ENCODE data around the gene MICAL3.

- TF ChIP-seq EZH2 (IDR thresholded peaks at IDR 0.05; ENCODE audit: borderline replicate concordance, insufficient read depth, low read length, poor library complexity, severe bottlenecking) (no peak), RAD21 (conservative IDR thresholded peaks at IDR 0.05) (no peak), CTCF (IDR thresholded peaks at IDR 0.05; ENCODE audit: poor library complexity, severe bottlenecking) (no peak), REST (IDR thresholded peaks at IDR 0.05; ENCODE audit: borderline replicate concordance) (no peak), SMC3 (conservative IDR thresholded peaks at IDR 0.05; ENCODE audit: poor library complexity) (no peak), MXI1 (conservative IDR thresholded peaks at IDR 0.05; ENCODE audit: poor library complexity, severe bottlenecking) (no peak), POLR2AphosphoS5 (IDR thresholded peaks at IDR 0.05) (no peak)
These were observed 109.9 kb downstream of the MICAL3 start for GRCh38 chr22:17914474-17914873.

All from neural cell (in vitro differentiated cells).